CD14-positive monocyte (primary cell): Measurements from ENCODE around the gene TMEM175. TPM values are rescaled to one million over a fixed set of nuclear protein-coding genes. Genes with fewer than 3 reads are reported as not detected.

ENCODE experiments used
- DNase-seq, 3 donors: peaks; one replicate each; pipeline ENCODE4 v3.0.0-alpha.2; 2011 to 2022
- H2AFZ ChIP-seq: 2 replicates; pipeline ENCODE4 v1.6.0; 2012; ENCODE audit warnings: mild to moderate bottlenecking, low read depth, low read length, inconsistent platforms; ENCODE audit not compliant: insufficient read depth, poor library complexity, severe bottlenecking
- H3K27ac ChIP-seq, 2 donors: 1 replicate in 1 of 2; 2 replicates in 1 of 2; pipeline ENCODE4 v1.5.1; 2012 to 2013; ENCODE audit warnings: low read length in 2 of 2, control low read depth in 1 of 2, inconsistent platforms in 1 of 2, low read depth in 1 of 2, mild to moderate bottlenecking in 1 of 2
- H3K27me3 ChIP-seq, 2 donors: one replicate each; pipeline versions ENCODE4 v1.6.0 to v1.6.1; 2011 to 2013; ENCODE audit warnings: low read length in 2 of 2; ENCODE audit not compliant: control insufficient read depth in 2 of 2, insufficient read depth in 2 of 2
- H3K36me3 ChIP-seq, 2 donors: replicated peaks in 1 of 2; 1 replicate in 1 of 2; 2 replicates in 1 of 2; pipeline versions ENCODE4 v1.5.1 to v1.6.1; 2012 to 2013; ENCODE audit warnings: low read length in 2 of 2, control low read depth in 1 of 2, inconsistent platforms in 1 of 2, mild to moderate bottlenecking in 1 of 2; ENCODE audit not compliant: insufficient read depth in 2 of 2, control insufficient read depth in 1 of 2
- H3K4me1 ChIP-seq, 2 donors: 1 replicate in 1 of 2; 2 replicates in 1 of 2; pipeline versions ENCODE4 v1.5.1 to v1.6.1; 2012 to 2013; ENCODE audit warnings: low read length in 2 of 2, control low read depth in 1 of 2, inconsistent platforms in 1 of 2, mild to moderate bottlenecking in 1 of 2, moderate library complexity in 1 of 2; ENCODE audit not compliant: insufficient read depth in 2 of 2, control insufficient read depth in 1 of 2
- H3K4me2 ChIP-seq: replicated peaks from 2 replicates; pipeline ENCODE3; 2012; ENCODE audit warnings: low read length, moderate library complexity, mild to moderate bottlenecking; ENCODE audit not compliant: poor library complexity, severe bottlenecking; ENCODE audit errors: extremely low read depth
- H3K4me3 ChIP-seq, 3 experiments: fragments of 200-600 bp in 1 of 3; sonication (generic) in 1 of 3; replicated peaks in 1 of 3; 1 replicate in 2 of 3; 2 replicates in 1 of 3; pipeline ENCODE4 v1.5.1; 2011 to 2013; ENCODE audit warnings: low read length in 3 of 3, mild to moderate bottlenecking in 3 of 3, control low read depth in 2 of 3, low read depth in 2 of 3, inconsistent platforms in 1 of 3, moderate library complexity in 1 of 3
- H3K79me2 ChIP-seq: 2 replicates; pipeline ENCODE4 v1.6.0; 2012; ENCODE audit warnings: mild to moderate bottlenecking, control low read depth, inconsistent platforms, low read length, moderate library complexity; ENCODE audit not compliant: insufficient read depth
- H3K9ac ChIP-seq: 2 replicates; pipeline ENCODE4 v1.6.0; 2017; ENCODE audit warnings: low read length, mild to moderate bottlenecking; ENCODE audit not compliant: insufficient read depth, poor library complexity, severe bottlenecking
- H3K9me3 ChIP-seq, 2 donors: replicated peaks in 1 of 2; 1 replicate in 1 of 2; 2 replicates in 1 of 2; pipeline versions ENCODE4 v1.5.1 to v1.6.1; 2012 to 2013; ENCODE audit warnings: low read length in 2 of 2, control low read depth in 1 of 2; ENCODE audit not compliant: control insufficient read depth in 1 of 2, insufficient read depth in 1 of 2
- H4K20me1 ChIP-seq: 2 replicates; pipeline ENCODE4 v1.6.0; 2012; ENCODE audit warnings: mild to moderate bottlenecking, low read length, control low read depth, moderate library complexity; ENCODE audit not compliant: insufficient read depth
- H3K27ac Mint-ChIP-seq, 7 donors: one replicate each; pipeline ENCODE4 v1.8.0; 2020; ENCODE audit warnings: mild to moderate bottlenecking in 7 of 7, mixed read lengths in 7 of 7, moderate library complexity in 6 of 7, inconsistent platforms in 2 of 7
- H3K27me3 Mint-ChIP-seq, 3 donors: one replicate each; pipeline ENCODE4 v1.8.0; 2021 to 2022; ENCODE audit warnings: low read depth in 3 of 3, mild to moderate bottlenecking in 3 of 3, mixed read lengths in 3 of 3, moderate library complexity in 3 of 3, inconsistent platforms in 1 of 3
- H3K36me3 Mint-ChIP-seq, 2 donors: one replicate each; pipeline ENCODE4 v1.8.0; 2020; ENCODE audit warnings: mixed read lengths in 2 of 2, inconsistent platforms in 1 of 2, mild to moderate bottlenecking in 1 of 2
- H3K4me1 Mint-ChIP-seq: one replicate; pipeline ENCODE4 v1.8.0; 2020; ENCODE audit warnings: mild to moderate bottlenecking, mixed read lengths
- H3K4me3 Mint-ChIP-seq, 2 donors: one replicate each; pipeline ENCODE4 v1.8.0; 2020; ENCODE audit warnings: mild to moderate bottlenecking in 2 of 2, mixed read lengths in 2 of 2, moderate library complexity in 1 of 2
- H3K9me3 Mint-ChIP-seq, 7 donors: one replicate each; pipeline ENCODE4 v1.8.0; 2020 to 2022; ENCODE audit warnings: mixed read lengths in 7 of 7, mild to moderate bottlenecking in 6 of 7, moderate library complexity in 6 of 7, inconsistent platforms in 2 of 7
- CTCF ChIP-seq: fragments of 200-600 bp; IDR thresholded peaks from one replicate; pipeline ENCODE4 v1.8.0; 2022; ENCODE audit warnings: antibody characterized with exemption, mild to moderate bottlenecking
- WGBS: methylation state at CpG from one replicate; pipeline ENCODE4 v1.1.5; 2013; ENCODE audit warnings: missing lambda C conversion rate; ENCODE audit not compliant: insufficient coverage; 5-methylcytosine and 5-hydroxymethylcytosine counted together
- intact Hi-C, 2 donors: fragments of 100-400 bp; cut with micrococcal nuclease; formaldehyde crosslinking; loops; one replicate each; pipeline versions ENCODE4 v1.15.0 to v1.15.1; 2023
- polyA plus RNA-seq, 3 donors: library from polyadenylated mRNA; depleted of rRNA in 1 of 3; unstranded in 2 of 3; stranded (reverse) in 1 of 3; fragments of 300-500 nt in 2 of 3; fragments of >200 nt in 1 of 3; fragmentation: Illumina TruSeq in 2 of 3; gene quantifications; 1 replicate in 2 of 3; 2 replicates in 1 of 3; pipeline ENCODE4 v1.2.3, GENCODE V29; 2012 to 2021

Gene TMEM175
- polyA plus RNA-seq, 3 donors: 18.9 to 216 (median 20.7) TPM

GRCh38 chr4:907691-908425 lies 24.4 kb upstream of the TMEM175 start:
- Mint-ChIP-seq H3K9me3 (peaks cover 0 to 13% (median 1%) of the 10 kb centered on the region in 7 donors), H3K27me3 (no peaks in the 10 kb centered on the region), H3K4me3 (no peak overlapping the region), H3K4me1 (no peaks in the 10 kb centered on the region), H3K36me3 (peaks cover 59 to 93% of the 10 kb centered on the region in 2 donors), H3K27ac (no peak overlapping the region)
- 90% methylated on average over 33 of the region's 35 CpGs for WGBS
- no peak for TF ChIP-seq CTCF
- Histone ChIP-seq H3K9ac (no peak overlapping the region), H3K36me3 (peaks cover 92 to 98% of the 10 kb centered on the region in 2 donors), H4K20me1 (peaks cover 97% of the 10 kb centered on the region), H3K9me3 (peaks cover 0 to 5% of the 10 kb centered on the region in 2 donors), H2AFZ (no peak overlapping the region), H3K4me3 (no peak overlapping the region), H3K27ac (no peak overlapping the region), H3K4me1 (no peaks in the 10 kb centered on the region), H3K79me2 (peaks cover 78% of the 10 kb centered on the region), H3K27me3 (no peaks in the 10 kb centered on the region), H3K4me2 (no peak overlapping the region)
- DNase-seq: no peak
- intact Hi-C loops: no loop called here

- H3K4me3 ChIP-seq: no peak overlapping the region
- peaks cover 0 to 13% (median 1%) of the 10 kb centered on the region in 7 donors for H3K9me3 Mint-ChIP-seq
- no peak for TF ChIP-seq CTCF
- H3K36me3 Mint-ChIP-seq: peaks cover 64 to 90% of the 10 kb centered on the region in 2 donors
- peaks cover 98% of the 10 kb centered on the region for H4K20me1 ChIP-seq
- H3K27me3 Mint-ChIP-seq: no peaks in the 10 kb centered on the region
- no peak overlapping the region for H3K4me2 ChIP-seq
- H2AFZ ChIP-seq: no peak overlapping the region
- peaks cover 88% of the 10 kb centered on the region for H3K79me2 ChIP-seq
- 97% methylated on average over 23 of the region's 26 CpGs for WGBS
- no peaks in the 10 kb centered on the region for H3K4me1 ChIP-seq
- H3K4me3 Mint-ChIP-seq: no peak overlapping the region
- no peak overlapping the region for H3K27ac Mint-ChIP-seq
- H3K9ac ChIP-seq: no peak overlapping the region
- peaks cover 84 to 94% of the 10 kb centered on the region in 2 donors for H3K36me3 ChIP-seq
- no peak for DNase-seq
- no peaks in the 10 kb centered on the region for H3K4me1 Mint-ChIP-seq
- H3K27me3 ChIP-seq: no peaks in the 10 kb centered on the region
- intact Hi-C loops: no loop called here
- peaks cover 0 to 5% of the 10 kb centered on the region in 2 donors for H3K9me3 ChIP-seq
- no peak overlapping the region for H3K27ac ChIP-seq
Observed at GRCh38 chr4:909131-909571, 23.1 kb upstream of the TMEM175 start.
